ENCODE measurements around the gene CNKSR3.

- TF ChIP-seq CTCF (conservative IDR thresholded peaks at IDR 0.05; ENCODE audit: low read depth in 2 of 2) = no peak
- no peak for TF ChIP-seq EZH2 (IDR thresholded peaks at IDR 0.05; ENCODE audit: low read depth, unreplicated experiment)
- no peak for TF ChIP-seq POLR2AphosphoS5 (IDR thresholded peaks at IDR 0.05; ENCODE audit: low read depth)
- TF ChIP-seq CREB1 (CRISPR knock-in tag; IDR thresholded peaks at IDR 0.05; ENCODE audit: low read depth) = no peak
- no peak for TF ChIP-seq REST (IDR thresholded peaks at IDR 0.05; ENCODE audit: unreplicated experiment)
- TF ChIP-seq EZH2phosphoT487 (IDR thresholded peaks at IDR 0.05; ENCODE audit: unreplicated experiment) = no peak
- no peak for TF ChIP-seq JUNB (IDR thresholded peaks at IDR 0.05; ENCODE audit: unreplicated experiment)
- no peak for TF ChIP-seq ETS1 (IDR thresholded peaks at IDR 0.05)
- no peak for TF ChIP-seq ZNF462 (CRISPR knock-in tag; IDR thresholded peaks at IDR 0.05)
- TF ChIP-seq ZNF114 (CRISPR knock-in tag; IDR thresholded peaks at IDR 0.05) = no peak
Measured at GRCh38 chr6:154427446-154427845, 83.0 kb downstream of the CNKSR3 start.

Data from GM23338 (cell line).